ENCODE data around the gene ZNF341.

The ZNF341 gene

GRCh38 chr20:33793011-33793931 is 61.5 kb downstream of the ZNF341 start:
- no peak for DNase-seq (ENCODE audit: low read depth in 2 of 2)

- no peak for DNase-seq (ENCODE audit: low read depth in 2 of 2)
These were observed 64.6 kb downstream of the ZNF341 start for GRCh38 chr20:33796263-33796906.

- DNase-seq (ENCODE audit: low read depth in 2 of 2) = no peak
These were observed 65.2 kb downstream of the ZNF341 start for GRCh38 chr20:33796907-33797544.

GRCh38 chr20:33798444-33798843 is 66.6 kb downstream of the ZNF341 start:
- DNase-seq (ENCODE audit: low read depth in 2 of 2) = no peak

GRCh38 chr20:33803921-33804337 is 72.1 kb downstream of the ZNF341 start:
- no peak for DNase-seq (ENCODE audit: low read depth in 2 of 2)

GRCh38 chr20:33808388-33808787 is 76.6 kb downstream of the ZNF341 start:
- DNase-seq (ENCODE audit: low read depth in 2 of 2) = no peak

GRCh38 chr20:33810259-33810658 is 78.5 kb downstream of the ZNF341 start:
- DNase-seq (ENCODE audit: low read depth in 2 of 2) = no peak

- peak; percentile 95 to 97 for DNase-seq (ENCODE audit: low read depth in 2 of 2)
These were observed 79.3 kb downstream of the ZNF341 start, which contains the start of gene CHMP4B for GRCh38 chr20:33810885-33811775. CHMP4B (plus strand) TSS chr20:33811348; CDS start chr20:33811469, 121 bp downstream.

- DNase-seq (ENCODE audit: low read depth in 2 of 2) = no peak
These were observed 80.0 kb downstream of the ZNF341 start for GRCh38 chr20:33811776-33812151.

GRCh38 chr20:33812152-33812849 is 80.5 kb downstream of the ZNF341 start:
- no peak for DNase-seq (ENCODE audit: low read depth in 2 of 2)

- no peak for DNase-seq (ENCODE audit: low read depth in 2 of 2)
These were observed 81.2 kb downstream of the ZNF341 start for GRCh38 chr20:33812908-33813462.

GRCh38 chr20:33814238-33814712 is 82.5 kb downstream of the ZNF341 start:
- DNase-seq (ENCODE audit: low read depth in 2 of 2) = no peak

- no peak for DNase-seq (ENCODE audit: low read depth in 2 of 2)
These were observed 83.9 kb downstream of the ZNF341 start for GRCh38 chr20:33815671-33816070.

- no peak for DNase-seq (ENCODE audit: low read depth in 2 of 2)
These were observed 84.4 kb downstream of the ZNF341 start for GRCh38 chr20:33816191-33816590.

- no peak for DNase-seq (ENCODE audit: low read depth in 2 of 2)
These were observed 85.6 kb downstream of the ZNF341 start for GRCh38 chr20:33817411-33817810.

GRCh38 chr20:33819456-33819855 is 87.7 kb downstream of the ZNF341 start:
- DNase-seq (ENCODE audit: low read depth in 2 of 2) = no peak

GRCh38 chr20:33820362-33820761 is 88.6 kb downstream of the ZNF341 start:
- DNase-seq (ENCODE audit: low read depth in 2 of 2) = no peak

- DNase-seq (ENCODE audit: low read depth in 2 of 2) = no peak
These were observed 89.6 kb downstream of the ZNF341 start for GRCh38 chr20:33821270-33821836.

GRCh38 chr20:33822423-33822822 is 90.6 kb downstream of the ZNF341 start:
- DNase-seq (ENCODE audit: low read depth in 2 of 2) = no peak

- no peak for DNase-seq (ENCODE audit: low read depth in 2 of 2)
These were observed 91.2 kb downstream of the ZNF341 start for GRCh38 chr20:33822991-33823390.
